ENCODE results near the gene TNS2. TPM values are rescaled to one million over a fixed set of nuclear protein-coding genes. Genes with fewer than 3 reads are reported as not detected.

TNS2 gene
- total and polyA plus RNA-seq, 9 of the 15 experiments (the other 6 are each of a cell fraction or from before 2014, with no cell fraction given) = 0.28 to 3.1 (median 1.2) TPM; not detected in 1

GRCh38 chr12:53005986-53006809, 43.7 kb upstream of the TNS2 start, which contains the start of gene EIF4B (continued):
- TF ChIP-seq, protein P1, sequence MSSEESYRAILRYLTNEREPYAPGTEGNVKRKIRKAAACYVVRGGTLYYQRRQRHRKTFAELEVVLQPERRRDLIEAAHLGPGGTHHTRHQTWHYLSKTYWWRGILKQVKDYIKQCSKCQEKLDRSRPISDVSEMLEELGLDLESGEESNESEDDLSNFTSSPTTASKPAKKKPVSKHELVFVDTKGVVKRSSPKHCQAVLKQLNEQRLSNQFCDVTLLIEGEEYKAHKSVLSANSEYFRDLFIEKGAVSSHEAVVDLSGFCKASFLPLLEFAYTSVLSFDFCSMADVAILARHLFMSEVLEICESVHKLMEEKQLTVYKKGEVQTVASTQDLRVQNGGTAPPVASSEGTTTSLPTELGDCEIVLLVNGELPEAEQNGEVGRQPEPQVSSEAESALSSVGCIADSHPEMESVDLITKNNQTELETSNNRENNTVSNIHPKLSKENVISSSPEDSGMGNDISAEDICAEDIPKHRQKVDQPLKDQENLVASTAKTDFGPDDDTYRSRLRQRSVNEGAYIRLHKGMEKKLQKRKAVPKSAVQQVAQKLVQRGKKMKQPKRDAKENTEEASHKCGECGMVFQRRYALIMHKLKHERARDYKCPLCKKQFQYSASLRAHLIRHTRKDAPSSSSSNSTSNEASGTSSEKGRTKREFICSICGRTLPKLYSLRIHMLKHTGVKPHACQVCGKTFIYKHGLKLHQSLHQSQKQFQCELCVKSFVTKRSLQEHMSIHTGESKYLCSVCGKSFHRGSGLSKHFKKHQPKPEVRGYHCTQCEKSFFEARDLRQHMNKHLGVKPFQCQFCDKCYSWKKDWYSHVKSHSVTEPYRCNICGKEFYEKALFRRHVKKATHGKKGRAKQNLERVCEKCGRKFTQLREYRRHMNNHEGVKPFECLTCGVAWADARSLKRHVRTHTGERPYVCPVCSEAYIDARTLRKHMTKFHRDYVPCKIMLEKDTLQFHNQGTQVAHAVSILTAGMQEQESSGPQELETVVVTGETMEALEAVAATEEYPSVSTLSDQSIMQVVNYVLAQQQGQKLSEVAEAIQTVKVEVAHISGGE (CRISPR knock-in tag; IDR thresholded peaks at IDR 0.05) = peak in 1 of 3 experiments; percentile 66; a peak in 3 of 6 replicates
- TF ChIP-seq ZZZ3 (IDR thresholded peaks at IDR 0.05) (0 out of 2 replicates have a peak, but pooled peaks have one; percentile 25), ZSCAN29 (IDR thresholded peaks at IDR 0.05) (no peak), RFX1 (IDR thresholded peaks at IDR 0.05) (no peak; the same call in 1 of the 2 replicates), SNRNP70 (optimal IDR thresholded peaks at IDR 0.05; ENCODE audit: low read depth, low read length) (no peak), ZFP1 (CRISPR knock-in tag; IDR thresholded peaks at IDR 0.05) (no peak), ZNF347 (CRISPR knock-in tag; IDR thresholded peaks at IDR 0.05; ENCODE audit: low read depth) (no peak), DPF2 (IDR thresholded peaks at IDR 0.05) (peak; percentile 44; the same call in 1 of the 2 replicates), HNRNPLL (IDR thresholded peaks at IDR 0.05; ENCODE audit: low read depth, low read length, poor library complexity, severe bottlenecking) (peak; percentile 90), MCM2 (IDR thresholded peaks at IDR 0.05; ENCODE audit: low read depth) (no peak), OTX1 (CRISPR knock-in tag; IDR thresholded peaks at IDR 0.05) (no peak), TEAD1 (CRISPR knock-in tag; IDR thresholded peaks at IDR 0.05) (peak in 1 of 2 experiments; percentile 36; a peak in 1 of 4 replicates), TRIM28 (IDR thresholded peaks at IDR 0.05) (0 out of 2 replicates have a peak, but pooled peaks have one; percentile 50), ZNF232 (CRISPR knock-in tag; IDR thresholded peaks at IDR 0.05) (no peak), ZNF3 (CRISPR knock-in tag; IDR thresholded peaks at IDR 0.05) (no peak), ZNF445 (CRISPR knock-in tag; IDR thresholded peaks at IDR 0.05; ENCODE audit: low read depth) (0 out of 2 replicates have a peak, but pooled peaks have one; percentile 63), PHTF2 (CRISPR knock-in tag; IDR thresholded peaks at IDR 0.05) (no peak), HOXB6 (CRISPR knock-in tag; IDR thresholded peaks at IDR 0.05; ENCODE audit: borderline replicate concordance) (no peak), PTTG1 (tag; IDR thresholded peaks at IDR 0.05; ENCODE audit: low read depth) (no peak)
- TF ChIP-seq, protein P2, sequence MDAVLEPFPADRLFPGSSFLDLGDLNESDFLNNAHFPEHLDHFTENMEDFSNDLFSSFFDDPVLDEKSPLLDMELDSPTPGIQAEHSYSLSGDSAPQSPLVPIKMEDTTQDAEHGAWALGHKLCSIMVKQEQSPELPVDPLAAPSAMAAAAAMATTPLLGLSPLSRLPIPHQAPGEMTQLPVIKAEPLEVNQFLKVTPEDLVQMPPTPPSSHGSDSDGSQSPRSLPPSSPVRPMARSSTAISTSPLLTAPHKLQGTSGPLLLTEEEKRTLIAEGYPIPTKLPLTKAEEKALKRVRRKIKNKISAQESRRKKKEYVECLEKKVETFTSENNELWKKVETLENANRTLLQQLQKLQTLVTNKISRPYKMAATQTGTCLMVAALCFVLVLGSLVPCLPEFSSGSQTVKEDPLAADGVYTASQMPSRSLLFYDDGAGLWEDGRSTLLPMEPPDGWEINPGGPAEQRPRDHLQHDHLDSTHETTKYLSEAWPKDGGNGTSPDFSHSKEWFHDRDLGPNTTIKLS (IDR thresholded peaks at IDR 0.05; ENCODE audit: borderline replicate concordance, low read depth) = peak; percentile 83
- TF ChIP-seq, protein P3, sequence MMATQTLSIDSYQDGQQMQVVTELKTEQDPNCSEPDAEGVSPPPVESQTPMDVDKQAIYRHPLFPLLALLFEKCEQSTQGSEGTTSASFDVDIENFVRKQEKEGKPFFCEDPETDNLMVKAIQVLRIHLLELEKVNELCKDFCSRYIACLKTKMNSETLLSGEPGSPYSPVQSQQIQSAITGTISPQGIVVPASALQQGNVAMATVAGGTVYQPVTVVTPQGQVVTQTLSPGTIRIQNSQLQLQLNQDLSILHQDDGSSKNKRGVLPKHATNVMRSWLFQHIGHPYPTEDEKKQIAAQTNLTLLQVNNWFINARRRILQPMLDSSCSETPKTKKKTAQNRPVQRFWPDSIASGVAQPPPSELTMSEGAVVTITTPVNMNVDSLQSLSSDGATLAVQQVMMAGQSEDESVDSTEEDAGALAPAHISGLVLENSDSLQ (IDR thresholded peaks at IDR 0.05) = peak; percentile 90
